Cardiac fibroblast (primary cell): ENCODE measurements around the gene MGMT.
A peak's percentile ranks its signal among the peaks of the same experiment; 100 is the strongest.

ENCODE experiments used
- DNase-seq, 2 donors: peaks; one replicate each; pipeline versions ENCODE4 v3.0.0 to v3.0.0-alpha.2; 2010; ENCODE audit warnings: low read depth in 2 of 2
- H3K4me3 ChIP-seq, 2 donors: replicated peaks in 1 of 2; 1 replicate in 1 of 2; 2 replicates in 1 of 2; pipeline ENCODE4 v1.5.1; 2011; ENCODE audit warnings: low read depth in 2 of 2, low read length in 2 of 2, mild to moderate bottlenecking in 2 of 2, moderate library complexity in 1 of 2
- CTCF ChIP-seq: IDR thresholded peaks from one replicate; pipeline ENCODE4 v1.5.1; 2011; ENCODE audit warnings: low read depth, mild to moderate bottlenecking, low read length, inconsistent platforms

The MGMT gene

GRCh38 chr10:129534826-129535225, 67.8 kb downstream of the MGMT start:
- TF ChIP-seq CTCF = no peak

GRCh38 chr10:129536336-129536735, 69.3 kb downstream of the MGMT start:
- no peak for TF ChIP-seq CTCF
- H3K4me3 ChIP-seq = no peak overlapping the region
- no peak for DNase-seq

More at GRCh38 chr10:129534826-129535225, 67.8 kb downstream of the MGMT start:
- no peak for DNase-seq
- no peak overlapping the region for H3K4me3 ChIP-seq

- no peak for TF ChIP-seq CTCF
- H3K4me3 ChIP-seq = no peak overlapping the region
- no peak for DNase-seq
These were observed 70.1 kb downstream of the MGMT start for GRCh38 chr10:129537151-129537550.

- no peak for TF ChIP-seq CTCF
- H3K4me3 ChIP-seq = no peak overlapping the region
- DNase-seq = no peak
These were observed 71.2 kb downstream of the MGMT start for GRCh38 chr10:129538236-129538635.

GRCh38 chr10:129541200-129541599, 74.2 kb downstream of the MGMT start:
- no peak overlapping the region for H3K4me3 ChIP-seq
- TF ChIP-seq CTCF = no peak
- peak in 1 of 2 donors; percentile 21 for DNase-seq

- H3K4me3 ChIP-seq = no peak overlapping the region
- no peak for DNase-seq
- TF ChIP-seq CTCF = no peak
These were observed 74.9 kb downstream of the MGMT start for GRCh38 chr10:129541748-129542487.

- no peak overlapping the region for H3K4me3 ChIP-seq
- no peak for TF ChIP-seq CTCF
- no peak for DNase-seq
These were observed 75.5 kb downstream of the MGMT start for GRCh38 chr10:129542589-129542988.
